ENCODE data around the gene CADM4. TPM values are rescaled to one million over a fixed set of nuclear protein-coding genes. Genes with fewer than 3 reads are reported as not detected.

CADM4 gene
- total and polyA plus RNA-seq, 10 donors = 0.89 to 4.7 (median 2.0) TPM

- Histone ChIP-seq H3K27me3 (replicated peaks in 1 of 7) (peaks cover 0 to 8% (median 0%) of the 10 kb centered on the region in 7 donors), H3K27ac (peak overlapping the region; percentile 82 to 97 (median 94)), H3K36me3 (peaks cover 0 to 41% (median 9%) of the 10 kb centered on the region in 6 donors), H3K4me1 (peaks cover 3 to 83% (median 47%) of the 10 kb centered on the region in 6 donors), H3K4me3 (peak overlapping the region; percentile 37 to 77 (median 56)), H3K9me3 (no peaks in the 10 kb centered on the region)
- intact Hi-C loops (cut with DNase I; ENCODE audit: low total_unique reads) = no loop called here
- TF ChIP-seq POLR2A (IDR thresholded peaks at IDR 0.05) (peak in 2 of 3 donors; percentile 50 to 75), CTCF (IDR thresholded peaks at IDR 0.05 in 8 of 11, conservative IDR thresholded peaks at IDR 0.05 in 3 of 11) (no peak), POLR2AphosphoS5 (IDR thresholded peaks at IDR 0.05) (peak; percentile 90 to 94 (median 93))
- DNase-seq = peak; percentile 98
- WGBS, 5 donors = 0 to 1% (median 1%) methylated on average over 44 of the region's 44 CpGs
Measured at GRCh38 chr19:43668406-43669109, 28.9 kb upstream of the CADM4 start.

DNA sequence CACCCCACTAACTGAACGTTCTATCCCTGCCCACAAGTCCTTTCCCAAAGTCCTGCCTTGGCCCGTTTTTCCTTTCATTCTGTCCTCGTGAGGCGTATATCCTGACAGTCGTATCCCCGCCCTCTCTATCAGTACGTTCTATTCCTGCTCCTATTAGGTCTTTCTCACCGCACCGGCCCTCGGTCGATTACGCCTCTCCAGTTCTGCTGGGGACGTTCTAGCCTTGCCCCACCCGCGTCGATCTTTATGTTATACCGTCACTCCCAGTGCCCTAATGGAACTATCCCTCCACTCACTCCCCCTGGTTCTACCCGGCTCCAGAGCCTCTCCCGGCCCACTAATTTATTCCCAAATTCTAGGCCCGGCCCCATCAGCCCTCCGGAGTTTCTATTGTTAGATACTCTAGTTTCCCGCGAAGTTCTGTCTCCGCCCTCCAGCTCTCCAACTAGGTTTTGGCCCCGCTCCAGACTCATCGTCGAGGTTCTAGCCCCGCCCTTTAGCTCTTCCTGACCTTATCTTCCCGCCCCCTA, 28.3 kb upstream of the CADM4 start:
- H3K4me1 ChIP-seq = peaks cover 3 to 89% (median 47%) of the 10 kb centered on the region in 6 donors
- H3K27ac ChIP-seq = peak overlapping the region in 6 of 8 donors; percentile 16 to 97 (median 94)
- H3K27me3 ChIP-seq (replicated peaks in 1 of 7) = peaks cover 0 to 8% (median 0%) of the 10 kb centered on the region in 7 donors
- H3K9me3 ChIP-seq = no peaks in the 10 kb centered on the region
- WGBS, 5 donors = 21 to 36% (median 25%) methylated on average over 29 of the region's 29 CpGs
- TF ChIP-seq CTCF (IDR thresholded peaks at IDR 0.05 in 8 of 11, conservative IDR thresholded peaks at IDR 0.05 in 3 of 11) = no peak
- TF ChIP-seq POLR2AphosphoS5 (IDR thresholded peaks at IDR 0.05) = no peak
- no peak for TF ChIP-seq POLR2A (IDR thresholded peaks at IDR 0.05)
- no peak for DNase-seq
- H3K4me3 ChIP-seq = peak overlapping the region in 7 of 8 donors; percentile 15 to 77 (median 48)
- H3K36me3 ChIP-seq = peaks cover 0 to 47% (median 9%) of the 10 kb centered on the region in 6 donors
- intact Hi-C loops (cut with DNase I; ENCODE audit: low total_unique reads) = no loop called here

DNA sequence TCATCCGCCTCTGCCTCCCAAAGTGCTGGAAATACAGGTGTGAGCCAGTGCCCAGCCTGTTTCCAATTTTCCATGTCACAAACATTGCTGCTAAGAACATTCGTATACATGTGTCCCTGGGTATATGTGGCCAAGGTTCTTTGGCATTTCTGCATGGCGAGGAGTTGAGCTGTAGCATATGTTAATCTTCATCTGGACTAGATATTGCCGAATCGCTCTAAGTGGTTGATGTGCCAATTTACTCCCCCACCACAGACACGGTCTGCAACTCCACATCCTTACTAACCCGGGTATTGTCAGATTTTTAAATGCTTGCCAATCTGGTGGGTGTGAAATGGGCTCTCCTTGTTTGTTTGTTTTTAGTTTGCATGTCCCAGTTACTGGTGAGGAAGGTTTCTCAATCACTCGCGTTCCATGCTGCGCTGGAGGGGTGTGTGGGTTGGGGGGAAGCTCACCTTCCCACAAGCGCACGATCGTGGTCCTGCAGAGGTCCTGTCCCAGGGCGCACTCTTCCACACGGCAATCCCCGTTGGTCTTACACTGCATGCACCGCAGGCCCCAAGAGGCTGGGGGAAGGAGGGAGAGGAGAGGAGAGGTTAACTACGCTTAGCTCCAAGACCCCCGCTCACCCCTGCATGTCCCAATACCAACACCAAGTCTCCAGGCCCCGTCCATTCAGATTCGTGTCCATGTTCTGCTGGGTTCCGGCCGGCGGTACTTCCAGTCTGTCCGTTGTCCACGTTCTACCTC, 27.7 kb upstream of the CADM4 start:
- peak; percentile 85 for DNase-seq
- H3K36me3 ChIP-seq = peaks cover 0 to 54% (median 9%) of the 10 kb centered on the region in 6 donors
- peak overlapping the region in 6 of 8 donors; percentile 15 to 77 (median 52) for H3K4me3 ChIP-seq
- H3K27ac ChIP-seq = peak overlapping the region in 5 of 8 donors; percentile 16 to 97 (median 94)
- TF ChIP-seq CTCF (IDR thresholded peaks at IDR 0.05 in 8 of 11, conservative IDR thresholded peaks at IDR 0.05 in 3 of 11) (no peak), POLR2A (IDR thresholded peaks at IDR 0.05) (no peak), POLR2AphosphoS5 (IDR thresholded peaks at IDR 0.05) (no peak)
- H3K9me3 ChIP-seq = no peaks in the 10 kb centered on the region
- peaks cover 3 to 90% (median 47%) of the 10 kb centered on the region in 6 donors for H3K4me1 ChIP-seq
- peaks cover 0 to 8% (median 0%) of the 10 kb centered on the region in 7 donors for H3K27me3 ChIP-seq (replicated peaks in 1 of 7)
- intact Hi-C loops (cut with DNase I; ENCODE audit: low total_unique reads) = no loop called here
- WGBS, 5 donors = 71 to 80% (median 72%) methylated on average over 24 to 26 of the region's 26 CpGs
